Measurements from ENCODE around the gene DNAH9. TPM values are rescaled to one million over a fixed set of nuclear protein-coding genes. Genes with fewer than 3 reads are reported as not detected.

Gene DNAH9
- total and polyA plus RNA-seq, 2 donors (not counting 1 experiment from before 2014, with no cell fraction given) = not detected

GRCh38 chr17:11643851-11644250 is 45.6 kb downstream of the DNAH9 start:
- no peak for DNase-seq
- no peak overlapping the region for H3K9ac ChIP-seq (ENCODE audit: low read length)
- 92% methylated on average over 2 of the region's 7 CpGs for WGBS (ENCODE audit: insufficient coverage)
- no peak overlapping the region for H3K27ac ChIP-seq (ENCODE audit: low read length in 2 of 2)
- no peak overlapping the region for H2AFZ ChIP-seq (ENCODE audit: insufficient read depth, low read depth, low read length, poor library complexity, severe bottlenecking)
- H3K79me2 ChIP-seq (ENCODE audit: control insufficient read depth, insufficient read depth, low read length) = no peaks in the 10 kb centered on the region
- TF ChIP-seq EZH2 (IDR thresholded peaks at IDR 0.05; ENCODE audit: borderline replicate concordance, insufficient read depth, low read depth, low read length, poor library complexity, severe bottlenecking) (no peak), CTCF (IDR thresholded peaks at IDR 0.05) (no peak)
- CTCF ChIA-PET = interaction anchor here (1.4 to 2.7 kb wide), 7 partner anchors 9 to 768 kb away, joined by 3 to 13 read pairs (median 5); no protein-coding TSS in a partner anchor
- no peak overlapping the region for H3K4me2 ChIP-seq (replicated peaks; ENCODE audit: low read depth, low read length, poor library complexity, severe bottlenecking)
- Mint-ChIP-seq H3K4me3 (no peak overlapping the region), H3K27ac (no peak overlapping the region), H3K27me3 (no peaks in the 10 kb centered on the region), H3K4me1 (no peaks in the 10 kb centered on the region), H3K9me3 (ENCODE audit: insufficient read depth) (peaks cover 1% of the 10 kb centered on the region)
- POLR2A ChIA-PET = no interaction called here
- intact Hi-C loops (cut with micrococcal nuclease) = loop anchor here (5.0 kb wide), 1 partner anchor 767 kb away; no protein-coding TSS in a partner anchor
- no peaks in the 10 kb centered on the region for H3K27me3 ChIP-seq (replicated peaks in 1 of 4; ENCODE audit: control extremely low read depth in 1 of 4, control insufficient read depth in 3 of 4, insufficient read depth in 4 of 4, low read length in 3 of 4)
- no peak for ATAC-seq (ENCODE audit: low read depth)
- no peaks in the 10 kb centered on the region for H3K4me1 ChIP-seq (ENCODE audit: control insufficient read depth in 2 of 2, insufficient read depth in 2 of 2, low read length in 2 of 2)
- H4K20me1 ChIP-seq (ENCODE audit: control insufficient read depth, insufficient read depth, low read length, poor library complexity, severe bottlenecking) = no peaks in the 10 kb centered on the region
- H3K36me3 ChIP-seq (replicated peaks in 1 of 2; ENCODE audit: control extremely low read depth in 1 of 2, control insufficient read depth in 1 of 2, extremely low read depth in 1 of 2, insufficient read depth in 2 of 2, low read length in 1 of 2) = no peaks in the 10 kb centered on the region
- no peak overlapping the region for H3K4me3 ChIP-seq (ENCODE audit: control extremely low read depth in 1 of 5, extremely low read depth in 1 of 5, insufficient read depth in 1 of 5, low read depth in 2 of 5, low read length in 4 of 5)
- H3K9me3 ChIP-seq (ENCODE audit: control extremely low read depth in 1 of 3, control insufficient read depth in 2 of 3, insufficient read depth in 1 of 3, low read length in 2 of 3) = peaks cover 0 to 8% (median 0%) of the 10 kb centered on the region in 3 donors

- Histone ChIP-seq H3K36me3 (replicated peaks in 1 of 2; ENCODE audit: control extremely low read depth in 1 of 2, control insufficient read depth in 1 of 2, extremely low read depth in 1 of 2, insufficient read depth in 2 of 2, low read length in 1 of 2) (no peaks in the 10 kb centered on the region), H3K27ac (ENCODE audit: low read length in 2 of 2) (no peak overlapping the region), H3K79me2 (ENCODE audit: control insufficient read depth, insufficient read depth, low read length) (no peaks in the 10 kb centered on the region), H3K4me2 (replicated peaks; ENCODE audit: low read depth, low read length, poor library complexity, severe bottlenecking) (no peak overlapping the region), H3K9me3 (ENCODE audit: control extremely low read depth in 1 of 3, control insufficient read depth in 2 of 3, insufficient read depth in 1 of 3, low read length in 2 of 3) (peaks cover 0 to 7% (median 0%) of the 10 kb centered on the region in 3 donors), H2AFZ (ENCODE audit: insufficient read depth, low read depth, low read length, poor library complexity, severe bottlenecking) (no peak overlapping the region), H3K27me3 (replicated peaks in 1 of 4; ENCODE audit: control extremely low read depth in 1 of 4, control insufficient read depth in 3 of 4, insufficient read depth in 4 of 4, low read length in 3 of 4) (no peaks in the 10 kb centered on the region), H4K20me1 (ENCODE audit: control insufficient read depth, insufficient read depth, low read length, poor library complexity, severe bottlenecking) (no peaks in the 10 kb centered on the region), H3K4me1 (ENCODE audit: control insufficient read depth in 2 of 2, insufficient read depth in 2 of 2, low read length in 2 of 2) (no peaks in the 10 kb centered on the region), H3K4me3 (ENCODE audit: control extremely low read depth in 1 of 5, extremely low read depth in 1 of 5, insufficient read depth in 1 of 5, low read depth in 2 of 5, low read length in 4 of 5) (no peak overlapping the region), H3K9ac (ENCODE audit: low read length) (no peak overlapping the region)
- no peaks in the 10 kb centered on the region for H3K4me1 Mint-ChIP-seq
- DNase-seq (peak; percentile 43), ATAC-seq (ENCODE audit: low read depth) (peak; percentile 28)
- no peaks in the 10 kb centered on the region for H3K9me3 Mint-ChIP-seq (ENCODE audit: insufficient read depth)
- TF ChIP-seq EZH2 (IDR thresholded peaks at IDR 0.05; ENCODE audit: borderline replicate concordance, insufficient read depth, low read depth, low read length, poor library complexity, severe bottlenecking) = no peak
- peak; percentile 85 for TF ChIP-seq CTCF (IDR thresholded peaks at IDR 0.05)
- no peak overlapping the region for H3K27ac Mint-ChIP-seq
- no peak overlapping the region for H3K4me3 Mint-ChIP-seq
- intact Hi-C loops (cut with micrococcal nuclease) = loop anchor here (5.0 kb wide), 1 partner anchor 767 kb away; no protein-coding TSS in a partner anchor
- 46% methylated on average over 16 of the region's 18 CpGs for WGBS (ENCODE audit: insufficient coverage)
- ChIA-PET CTCF (interaction anchor here (0.8 to 2.7 kb wide), 10 partner anchors 8 to 1026 kb away, joined by 3 to 13 read pairs (median 4); no protein-coding TSS in a partner anchor), POLR2A (no interaction called here)
- no peaks in the 10 kb centered on the region for H3K27me3 Mint-ChIP-seq
Measured at GRCh38 chr17:11644265-11645212, 46.3 kb downstream of the DNAH9 start.
